ENCODE results near the gene EML6. TPM values are rescaled to one million over a fixed set of nuclear protein-coding genes. Genes with fewer than 3 reads are reported as not detected.

EML6 gene
- total RNA-seq, 2 experiments from 2014 or later = 1.2 to 1.7 TPM

- Mint-ChIP-seq H3K27ac (no peak overlapping the region), H3K27me3 (no peaks in the 10 kb centered on the region), H3K4me3 (no peak overlapping the region), H3K4me1 (ENCODE audit: low read depth) (peaks cover 17% of the 10 kb centered on the region), H3K36me3 (ENCODE audit: low read depth) (peaks cover 23% of the 10 kb centered on the region), H3K9me3 (peaks cover 4% of the 10 kb centered on the region)
- no peak for ATAC-seq
- POLR2A ChIA-PET = no interaction called here
- CTCF ChIA-PET = interaction anchor here (1.0 to 3.5 kb wide), 4 partner anchors 9 to 155 kb away, joined by 3 to 15 read pairs (median 10); partner anchors contain the start of gene RTN4
- intact Hi-C loops (cut with micrococcal nuclease) = loop anchor here (10.0 kb wide), 1 partner anchor 207 kb away; no protein-coding TSS in a partner anchor
- DNase-seq = no peak
- TF ChIP-seq, protein P1, sequence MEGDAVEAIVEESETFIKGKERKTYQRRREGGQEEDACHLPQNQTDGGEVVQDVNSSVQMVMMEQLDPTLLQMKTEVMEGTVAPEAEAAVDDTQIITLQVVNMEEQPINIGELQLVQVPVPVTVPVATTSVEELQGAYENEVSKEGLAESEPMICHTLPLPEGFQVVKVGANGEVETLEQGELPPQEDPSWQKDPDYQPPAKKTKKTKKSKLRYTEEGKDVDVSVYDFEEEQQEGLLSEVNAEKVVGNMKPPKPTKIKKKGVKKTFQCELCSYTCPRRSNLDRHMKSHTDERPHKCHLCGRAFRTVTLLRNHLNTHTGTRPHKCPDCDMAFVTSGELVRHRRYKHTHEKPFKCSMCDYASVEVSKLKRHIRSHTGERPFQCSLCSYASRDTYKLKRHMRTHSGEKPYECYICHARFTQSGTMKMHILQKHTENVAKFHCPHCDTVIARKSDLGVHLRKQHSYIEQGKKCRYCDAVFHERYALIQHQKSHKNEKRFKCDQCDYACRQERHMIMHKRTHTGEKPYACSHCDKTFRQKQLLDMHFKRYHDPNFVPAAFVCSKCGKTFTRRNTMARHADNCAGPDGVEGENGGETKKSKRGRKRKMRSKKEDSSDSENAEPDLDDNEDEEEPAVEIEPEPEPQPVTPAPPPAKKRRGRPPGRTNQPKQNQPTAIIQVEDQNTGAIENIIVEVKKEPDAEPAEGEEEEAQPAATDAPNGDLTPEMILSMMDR (IDR thresholded peaks at IDR 0.05) = no peak
Observed at GRCh38 chr2:55017880-55018279, 294.4 kb downstream of the EML6 start.

- Mint-ChIP-seq H3K9me3 (peaks cover 4% of the 10 kb centered on the region), H3K4me1 (ENCODE audit: low read depth) (peaks cover 14% of the 10 kb centered on the region), H3K27me3 (no peaks in the 10 kb centered on the region), H3K27ac (no peak overlapping the region), H3K4me3 (no peak overlapping the region), H3K36me3 (ENCODE audit: low read depth) (peaks cover 23% of the 10 kb centered on the region)
- intact Hi-C loops (cut with micrococcal nuclease) = loop anchor here (10.0 kb wide), 1 partner anchor 206 kb away; no protein-coding TSS in a partner anchor
- TF ChIP-seq, protein P1 (IDR thresholded peaks at IDR 0.05) = no peak
- no peak for DNase-seq
- ATAC-seq = no peak
- CTCF ChIA-PET = interaction anchor here (1.0 to 3.2 kb wide), 3 partner anchors 9 to 155 kb away, joined by 3 to 15 read pairs (median 5); no protein-coding TSS in a partner anchor
- POLR2A ChIA-PET = no interaction called here
Observed at GRCh38 chr2:55018619-55019018, 295.2 kb downstream of the EML6 start.

- H3K4me3 Mint-ChIP-seq = no peak overlapping the region
- no peak overlapping the region for H3K27ac Mint-ChIP-seq
- TF ChIP-seq, protein P1 (IDR thresholded peaks at IDR 0.05) = no peak
- peaks cover 23% of the 10 kb centered on the region for H3K36me3 Mint-ChIP-seq (ENCODE audit: low read depth)
- no peaks in the 10 kb centered on the region for H3K27me3 Mint-ChIP-seq
- POLR2A ChIA-PET = no interaction called here
- H3K9me3 Mint-ChIP-seq = peaks cover 4% of the 10 kb centered on the region
- DNase-seq = no peak
- intact Hi-C loops (cut with micrococcal nuclease) = loop anchor here (10.0 kb wide), 1 partner anchor 205 kb away; no protein-coding TSS in a partner anchor
- peaks cover 11% of the 10 kb centered on the region for H3K4me1 Mint-ChIP-seq (ENCODE audit: low read depth)
- ATAC-seq = no peak
- CTCF ChIA-PET = interaction anchor here (3.2 kb wide), 2 partner anchors 148 to 149 kb away, joined by 10 to 15 read pairs; no protein-coding TSS in a partner anchor
Observed at GRCh38 chr2:55019526-55020258, 296.2 kb downstream of the EML6 start.

Data from activated CD8-positive, alpha-beta T cell treated with anti-CD3 and anti-CD28 coated beads for 36 hours (primary cell).